ENCODE data around the gene EXTL2. TPM values are rescaled to one million over a fixed set of nuclear protein-coding genes. Genes with fewer than 3 reads are reported as not detected.

Gene EXTL2
- total and polyA plus RNA-seq, 2 donors (not counting 3 experiments of a cell fraction or from before 2014, with no cell fraction given): 19.4 to 30.7 TPM

DNA sequence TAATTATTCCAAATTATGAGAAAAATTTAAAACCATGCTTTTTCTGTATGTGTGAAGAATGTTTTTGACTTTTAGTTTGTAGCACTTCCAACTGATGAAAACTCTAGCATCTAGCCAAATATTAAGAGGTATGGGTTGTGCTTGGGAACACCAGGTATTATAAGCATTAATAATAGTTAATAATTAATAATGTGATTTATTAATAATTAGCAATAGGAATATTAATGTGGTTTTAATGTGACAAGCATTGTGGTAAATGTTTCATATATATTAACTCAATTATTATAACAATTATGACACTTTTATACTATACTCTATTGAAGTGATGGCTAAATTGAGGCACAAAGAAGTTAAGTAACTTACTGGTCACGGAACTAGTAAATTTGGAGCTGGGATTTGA is 9.1 kb upstream of the EXTL2 start:
- no peak for TF ChIP-seq CTCF (IDR thresholded peaks at IDR 0.05; ENCODE audit: extremely low read depth in 1 of 2, insufficient read depth in 1 of 2, low read depth in 1 of 2, low read length in 2 of 2)
- TF ChIP-seq POLR2A (IDR thresholded peaks at IDR 0.05; ENCODE audit: low read depth, low read length): no peak
- no peak for TF ChIP-seq EZH2 (IDR thresholded peaks at IDR 0.05; ENCODE audit: borderline replicate concordance, low read depth, low read length, severe bottlenecking)
- no peak for TF ChIP-seq FOS (IDR thresholded peaks at IDR 0.05; ENCODE audit: borderline replicate concordance, insufficient read depth, low read length)
- no peak for TF ChIP-seq JUN (IDR thresholded peaks at IDR 0.05; ENCODE audit: borderline replicate concordance, insufficient read depth, insufficient read length, low read depth)
- TF ChIP-seq POLR2AphosphoS5 (IDR thresholded peaks at IDR 0.05; ENCODE audit: insufficient read depth, low read depth, low read length): no peak
- TF ChIP-seq MYC (IDR thresholded peaks at IDR 0.05; ENCODE audit: low read depth, low read length): no peak
- TF ChIP-seq, protein P1, sequence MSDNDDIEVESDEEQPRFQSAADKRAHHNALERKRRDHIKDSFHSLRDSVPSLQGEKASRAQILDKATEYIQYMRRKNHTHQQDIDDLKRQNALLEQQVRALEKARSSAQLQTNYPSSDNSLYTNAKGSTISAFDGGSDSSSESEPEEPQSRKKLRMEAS (IDR thresholded peaks at IDR 0.05; ENCODE audit: insufficient read depth, insufficient read length): no peak
- no peak for TF ChIP-seq GATA2 (IDR thresholded peaks at IDR 0.05; ENCODE audit: insufficient read depth, insufficient read length, low read depth, low read length)
- H4K20me1 ChIP-seq (replicated peaks; ENCODE audit: control insufficient read depth, extremely low read depth, insufficient read depth, low read length): no peaks in the 10 kb centered on the region
- no TSS peak for BruUV-seq (replicated peaks)
- ChIA-PET POLR2A (no interaction called here), CTCF (no interaction called here)
- H3K9me3 ChIP-seq (replicated peaks; ENCODE audit: control insufficient read depth, insufficient read depth, low read length): no peaks in the 10 kb centered on the region
- intact Hi-C loops (cut with micrococcal nuclease): no loop called here
- no peak overlapping the region for H3K27ac ChIP-seq (ENCODE audit: insufficient read depth, low read depth, low read length)
- no peak overlapping the region for H2AFZ ChIP-seq (ENCODE audit: low read depth, low read length)
- H3K27me3 ChIP-seq (ENCODE audit: control insufficient read depth in 2 of 2, insufficient read depth in 2 of 2, low read length in 2 of 2): no peaks in the 10 kb centered on the region
- H3K4me1 ChIP-seq (ENCODE audit: control insufficient read depth, extremely low read depth, insufficient read depth, low read length): no peaks in the 10 kb centered on the region
- H3K9me1 ChIP-seq (replicated peaks; ENCODE audit: control insufficient read depth, extremely low read depth, insufficient read depth, low read length): no peaks in the 10 kb centered on the region
- no peak overlapping the region for H3K4me2 ChIP-seq (ENCODE audit: insufficient read depth, low read length)
- peaks cover 14 to 20% of the 10 kb centered on the region in 2 experiments for H3K36me3 ChIP-seq (ENCODE audit: control insufficient read depth in 2 of 2, extremely low read depth in 1 of 2, insufficient read depth in 2 of 2, low read length in 2 of 2)
- no peak overlapping the region for H3K9ac ChIP-seq (replicated peaks; ENCODE audit: extremely low read depth, insufficient read depth, low read length)
- dilution Hi-C loops (cut with MboI; ENCODE audit: extremely low pct_ligation_motif_present, low sequenced_read_pairs): loop anchor here (25.0 kb wide), 1 partner anchor 409 kb away; no protein-coding TSS in a partner anchor
- no peak overlapping the region for H3K4me3 ChIP-seq (replicated peaks in 1 of 3; ENCODE audit: insufficient read depth in 1 of 3, low read depth in 1 of 3, low read length in 3 of 3)
- H3K79me2 ChIP-seq (ENCODE audit: control insufficient read depth, insufficient read depth, low read length): peaks cover 39% of the 10 kb centered on the region
- FAIRE-seq (no peak), DNase-seq (ENCODE audit: low read depth, low spot score) (no peak)

Measured in endothelial cell of umbilical vein (primary cell).